Measurements from ENCODE around the gene XCL2.

- TF ChIP-seq CTCF (IDR thresholded peaks at IDR 0.05; ENCODE audit: low read length) = no peak
- TF ChIP-seq EZH2 (IDR thresholded peaks at IDR 0.05; ENCODE audit: borderline replicate concordance, low read length) = no peak
Measured at GRCh38 chr1:168567568-168567967, 23.8 kb upstream of the XCL2 start.

Measured in OCI-LY1 (cell line).